Nephron progenitor cell (in vitro differentiated cells): ENCODE measurements around the gene INTS11.
"Not testable (repeated sequence)": the region's sequence is repeated elsewhere in the genome, so short reads cannot be mapped to it uniquely, and the experiment has no call there.

Experiments used
- DNase-seq: peaks from one replicate; pipeline ENCODE4 v3.0.0; 2021
- H3K27ac Mint-ChIP-seq: 2 replicates; pipeline ENCODE4 v1.8.0; 2021; ENCODE audit warnings: mild to moderate bottlenecking, moderate library complexity, mixed read lengths
- H3K27me3 Mint-ChIP-seq: 2 replicates; pipeline ENCODE4 v1.8.0; 2021; ENCODE audit warnings: mild to moderate bottlenecking, low read depth, mixed read lengths; ENCODE audit not compliant: poor library complexity
- H3K36me3 Mint-ChIP-seq: 2 replicates; pipeline ENCODE4 v1.8.0; 2021; ENCODE audit warnings: low read depth, mixed read lengths
- H3K4me1 Mint-ChIP-seq: 2 replicates; pipeline ENCODE4 v1.8.0; 2021; ENCODE audit warnings: mixed read lengths
- H3K4me3 Mint-ChIP-seq: 2 replicates; pipeline ENCODE4 v1.8.0; 2021; ENCODE audit warnings: mild to moderate bottlenecking, moderate library complexity, mixed read lengths
- H3K9me3 Mint-ChIP-seq: 2 replicates; pipeline ENCODE4 v1.8.0; 2021; ENCODE audit warnings: mild to moderate bottlenecking, moderate library complexity, mixed read lengths
- CTCF ChIP-seq: fragments of 200-600 bp; sonication (generic); IDR thresholded peaks from 2 replicates; pipeline ENCODE4 v1.5.0; 2021; ENCODE audit warnings: antibody characterized with exemption

INTS11 gene

GRCh38 chr1:1370771-1371300, 46.4 kb upstream of the INTS11 start:
- Mint-ChIP-seq H3K36me3 (no peaks in the 10 kb centered on the region), H3K9me3 (no peaks in the 10 kb centered on the region), H3K4me3 (no peak overlapping the region), H3K27ac (no peak overlapping the region), H3K4me1 (peaks cover 20% of the 10 kb centered on the region), H3K27me3 (no peaks in the 10 kb centered on the region)
- DNase-seq: no peak
- no peak for TF ChIP-seq CTCF

- not testable (repeated sequence) for H3K4me3 Mint-ChIP-seq, DNase-seq, H3K27ac Mint-ChIP-seq, H3K9me3 Mint-ChIP-seq, H3K27me3 Mint-ChIP-seq, H3K36me3 Mint-ChIP-seq
- peaks cover 15% of the 10 kb centered on the region for H3K4me1 Mint-ChIP-seq
These were observed 45.6 kb upstream of the INTS11 start for GRCh38 chr1:1370094-1370493.

- no peak for DNase-seq
- TF ChIP-seq CTCF: no peak
- Mint-ChIP-seq H3K4me3 (no peak overlapping the region), H3K36me3 (no peaks in the 10 kb centered on the region), H3K4me1 (peaks cover 5% of the 10 kb centered on the region), H3K27me3 (peaks cover 4% of the 10 kb centered on the region), H3K27ac (no peak overlapping the region), H3K9me3 (no peaks in the 10 kb centered on the region)
These were observed 42.9 kb upstream of the INTS11 start for GRCh38 chr1:1367315-1367714.

- Mint-ChIP-seq H3K9me3 (no peaks in the 10 kb centered on the region), H3K4me1 (peaks cover 7% of the 10 kb centered on the region), H3K27ac (no peak overlapping the region), H3K27me3 (peaks cover 4% of the 10 kb centered on the region), H3K4me3 (no peak overlapping the region), H3K36me3 (no peaks in the 10 kb centered on the region)
- no peak for DNase-seq
- no peak for TF ChIP-seq CTCF
These were observed 42.2 kb upstream of the INTS11 start for GRCh38 chr1:1366699-1367066.

GRCh38 chr1:1365875-1366698, 41.6 kb upstream of the INTS11 start:
- DNase-seq: no peak
- no peak overlapping the region for H3K4me3 Mint-ChIP-seq
- H3K27ac Mint-ChIP-seq: no peak overlapping the region
- no peaks in the 10 kb centered on the region for H3K36me3 Mint-ChIP-seq
- peaks cover 4% of the 10 kb centered on the region for H3K27me3 Mint-ChIP-seq
- no peak for TF ChIP-seq CTCF
- no peaks in the 10 kb centered on the region for H3K9me3 Mint-ChIP-seq
- H3K4me1 Mint-ChIP-seq: peaks cover 12% of the 10 kb centered on the region

GRCh38 chr1:1364266-1364665, 39.8 kb upstream of the INTS11 start:
- H3K27ac Mint-ChIP-seq: no peak overlapping the region
- peaks cover 6% of the 10 kb centered on the region for H3K27me3 Mint-ChIP-seq

More at GRCh38 chr1:1364266-1364665, 39.8 kb upstream of the INTS11 start:
- Mint-ChIP-seq H3K36me3 (no peaks in the 10 kb centered on the region), H3K4me3 (no peak overlapping the region), H3K4me1 (peaks cover 28% of the 10 kb centered on the region), H3K9me3 (no peaks in the 10 kb centered on the region)
- no peak for TF ChIP-seq CTCF
- DNase-seq: no peak
